ENCODE data around the gene CPA1. TPM values are rescaled to one million over a fixed set of nuclear protein-coding genes. Genes with fewer than 3 reads are reported as not detected.

Gene CPA1
- total RNA-seq, 1 donor from 2014 or later: 27.8 TPM

- DNase-seq (ENCODE audit: low spot score): no peak
Observed at GRCh38 chr7:130425796-130426195, 45.5 kb downstream of the CPA1 start.

GRCh38 chr7:130426564-130426963 lies 46.3 kb downstream of the CPA1 start:
- DNase-seq (ENCODE audit: low spot score): no peak

GRCh38 chr7:130429019-130429418 lies 48.7 kb downstream of the CPA1 start:
- no peak for DNase-seq (ENCODE audit: low spot score)

- no peak for DNase-seq (ENCODE audit: low spot score)
Observed at GRCh38 chr7:130430115-130430514, 49.8 kb downstream of the CPA1 start.

- DNase-seq (ENCODE audit: low spot score): no peak
Observed at GRCh38 chr7:130430841-130431666, 50.8 kb downstream of the CPA1 start.

- no peak for DNase-seq (ENCODE audit: low spot score)
Observed at GRCh38 chr7:130432886-130433285, 52.6 kb downstream of the CPA1 start.

GRCh38 chr7:130433301-130433700 lies 53.0 kb downstream of the CPA1 start:
- DNase-seq (ENCODE audit: low spot score): no peak

GRCh38 chr7:130435311-130435854 lies 55.1 kb downstream of the CPA1 start:
- DNase-seq (ENCODE audit: low spot score): no peak

GRCh38 chr7:130436253-130436652 lies 56.0 kb downstream of the CPA1 start:
- DNase-seq (ENCODE audit: low spot score): no peak

Other genes with a start within 250 kb of the CPA1 start
- gene TMEM209, start 175.1 kb upstream of the CPA1 start, total RNA-seq: 18.9 TPM
- gene SSMEM1, start 172.6 kb upstream of the CPA1 start, total RNA-seq: not detected
- 3.3 TPM for gene CPA2, start 113.6 kb upstream of the CPA1 start, total RNA-seq
- gene CPA4, start 87.3 kb upstream of the CPA1 start, total RNA-seq: 0.43 TPM
- 0.92 TPM for gene CPA5, start 35.7 kb upstream of the CPA1 start, total RNA-seq
- gene CEP41, start 60.5 kb downstream of the CPA1 start, total RNA-seq: 15.7 TPM
- 18.6 TPM for gene MEST, start 111.6 kb downstream of the CPA1 start, total RNA-seq